Mucosa of rectum (tissue), 2 donors: Measurements from ENCODE around the gene EDN1.

Experiments
- H3K27ac ChIP-seq, 2 donors: one replicate each; pipeline ENCODE4 v1.7.0; 2013; ENCODE audit warnings: inconsistent platforms in 2 of 2, low read depth in 2 of 2, low read length in 2 of 2
- H3K27me3 ChIP-seq, 2 donors: one replicate each; pipeline ENCODE4 v1.7.0; 2013; ENCODE audit warnings: low read length in 2 of 2; ENCODE audit not compliant: control insufficient read depth in 2 of 2, insufficient read depth in 2 of 2
- H3K36me3 ChIP-seq, 2 donors: one replicate each; pipeline ENCODE4 v1.7.0; 2013; ENCODE audit warnings: low read length in 2 of 2; ENCODE audit not compliant: control insufficient read depth in 2 of 2, insufficient read depth in 2 of 2
- H3K4me1 ChIP-seq, 2 donors: one replicate each; pipeline ENCODE4 v1.7.0; 2013; ENCODE audit warnings: low read length in 2 of 2, mild to moderate bottlenecking in 1 of 2; ENCODE audit not compliant: control insufficient read depth in 2 of 2, insufficient read depth in 2 of 2
- H3K4me3 ChIP-seq, 2 donors: one replicate each; pipeline ENCODE4 v1.7.0; 2013; ENCODE audit warnings: low read length in 2 of 2
- H3K9ac ChIP-seq, 2 donors: one replicate each; pipeline ENCODE4 v1.7.0; 2013; ENCODE audit warnings: low read length in 2 of 2, low read depth in 1 of 2, mild to moderate bottlenecking in 1 of 2
- H3K9me3 ChIP-seq, 2 donors: one replicate each; pipeline ENCODE4 v1.7.0; 2013; ENCODE audit warnings: low read length in 2 of 2; ENCODE audit not compliant: control insufficient read depth in 2 of 2
- donor health status: healthy.
- donor health status: Normal muscosa, but diverticular disease.

The EDN1 gene

GRCh38 chr6:12344296-12344695 is 54.1 kb downstream of the EDN1 start:
- peaks cover 46 to 58% of the 10 kb centered on the region in 2 donors for H3K4me1 ChIP-seq
- no peaks in the 10 kb centered on the region for H3K36me3 ChIP-seq
- H3K27me3 ChIP-seq: no peaks in the 10 kb centered on the region
- no peaks in the 10 kb centered on the region for H3K9me3 ChIP-seq
- peak overlapping the region; percentile 52 to 70 for H3K27ac ChIP-seq
- no peak overlapping the region for H3K4me3 ChIP-seq
- H3K9ac ChIP-seq: no peak overlapping the region

- no peaks in the 10 kb centered on the region for H3K36me3 ChIP-seq
- H3K9me3 ChIP-seq: no peaks in the 10 kb centered on the region
- no peaks in the 10 kb centered on the region for H3K27me3 ChIP-seq
- no peak overlapping the region for H3K9ac ChIP-seq
- no peak overlapping the region for H3K4me3 ChIP-seq
- peaks cover 43 to 58% of the 10 kb centered on the region in 2 donors for H3K4me1 ChIP-seq
- no peak overlapping the region for H3K27ac ChIP-seq
Observed at GRCh38 chr6:12344961-12345693, 55.0 kb downstream of the EDN1 start.

- Histone ChIP-seq H3K27ac (no peak overlapping the region), H3K4me1 (peaks cover 43 to 59% of the 10 kb centered on the region in 2 donors), H3K36me3 (no peaks in the 10 kb centered on the region), H3K9me3 (no peaks in the 10 kb centered on the region), H3K4me3 (no peak overlapping the region), H3K9ac (no peak overlapping the region), H3K27me3 (no peaks in the 10 kb centered on the region)
Observed at GRCh38 chr6:12345694-12346058, 55.5 kb downstream of the EDN1 start.
